HepG2 (cell line): ENCODE measurements around the gene GPD1. TPM values are rescaled to one million over a fixed set of nuclear protein-coding genes. Genes with fewer than 3 reads are reported as not detected.

Experiments used
- ADNP ChIP-seq: sonication (generic); formaldehyde crosslinking; IDR thresholded peaks from 2 replicates; pipeline ENCODE4 v1.4.0; 2020; ENCODE audit warnings: missing genetic modification reagents
- DNMT3B ChIP-seq: conservative IDR thresholded peaks from 2 replicates; pipeline ENCODE4 v1.6.1; 2016; ENCODE audit warnings: missing biosample characterization, control low read depth
- NFKB2 ChIP-seq: sonication (generic); formaldehyde crosslinking; IDR thresholded peaks from 2 replicates; pipeline ENCODE4 v1.4.0; 2020; ENCODE audit warnings: missing genetic modification reagents, borderline replicate concordance
- PAF1 ChIP-seq: IDR thresholded peaks from 2 replicates; pipeline ENCODE4 v1.6.1; 2016; ENCODE audit warnings: missing genetic modification reagents, missing compliant biosample characterization
- RAD21 ChIP-seq: fragments of 450-650 bp; formaldehyde crosslinking; IDR thresholded peaks from 2 replicates; pipeline ENCODE4 v1.5.0; 2020; ENCODE audit warnings: mild to moderate bottlenecking
- RORA ChIP-seq: sonication (generic); formaldehyde crosslinking; IDR thresholded peaks from 2 replicates; pipeline ENCODE4 v1.5.0; 2020; ENCODE audit warnings: mild to moderate bottlenecking, missing genetic modification reagents, moderate library complexity
- SNAI1 ChIP-seq: sonication (generic); formaldehyde crosslinking; IDR thresholded peaks from 2 replicates; pipeline ENCODE4 v1.5.0; 2020; ENCODE audit warnings: mild to moderate bottlenecking, missing genetic modification reagents, borderline replicate concordance
- SNRNP70 ChIP-seq: fragments of 200-400 bp; formaldehyde crosslinking; IDR thresholded peaks from 2 replicates; pipeline ENCODE4 v1.6.1; 2017; ENCODE audit warnings: mild to moderate bottlenecking, low read depth, low read length, moderate library complexity
- ZC3H13 ChIP-seq: sonication (generic); formaldehyde crosslinking; IDR thresholded peaks from 2 replicates; pipeline ENCODE4 v1.8.1; 2023; ENCODE audit warnings: mild to moderate bottlenecking, missing genetic modification reagents, moderate library complexity
- ZMAT3 ChIP-seq: sonication (generic); formaldehyde crosslinking; conservative IDR thresholded peaks from 2 replicates; pipeline ENCODE4 v1.7.0; 2021; ENCODE audit warnings: missing genetic modification reagents
- ZNF230 ChIP-seq: sonication (generic); formaldehyde crosslinking; IDR thresholded peaks from 2 replicates; pipeline ENCODE4 v1.4.0; 2020; ENCODE audit warnings: mild to moderate bottlenecking, missing genetic modification reagents
- ZNF234 ChIP-seq: sonication (generic); formaldehyde crosslinking; conservative IDR thresholded peaks from 2 replicates; pipeline ENCODE4 v1.5.1; 2020; ENCODE audit warnings: mild to moderate bottlenecking, missing genetic modification reagents
- ZNF546 ChIP-seq: sonication (generic); formaldehyde crosslinking; conservative IDR thresholded peaks from 2 replicates; pipeline ENCODE4 v1.8.1; 2023; ENCODE audit warnings: mild to moderate bottlenecking, missing genetic modification reagents
- ZNF619 ChIP-seq: sonication (generic); formaldehyde crosslinking; IDR thresholded peaks from 2 replicates; pipeline ENCODE4 v1.4.0; 2020; ENCODE audit warnings: mild to moderate bottlenecking, missing genetic modification reagents
- ZNF737 ChIP-seq: sonication (generic); formaldehyde crosslinking; IDR thresholded peaks from 2 replicates; pipeline ENCODE4 v1.5.0; 2020; ENCODE audit warnings: missing genetic modification reagents, mild to moderate bottlenecking, borderline replicate concordance
- ZNF891 ChIP-seq: sonication (generic); formaldehyde crosslinking; IDR thresholded peaks from 2 replicates; pipeline ENCODE4 v1.5.0; 2020; ENCODE audit warnings: mild to moderate bottlenecking, missing genetic modification reagents
- polyA plus RNA-seq, 8 experiments: library from polyadenylated mRNA; depleted of rRNA in 3 of 8; stranded (reverse) in 7 of 8; unstranded in 1 of 8; fragments of >200 nt; fragmentation: Illumina TruSeq in 4 of 8; extraction: Trizol in 4 of 8; gene quantifications; 2 replicates each; pipeline versions ENCODE4 v1.2.1 to v1.2.3, GENCODE V29; 2011 to 2016; ENCODE audit warnings: low read depth in 4 of 8, missing spikeins in 1 of 8, mixed read lengths in 1 of 8; ENCODE audit not compliant: insufficient read depth in 1 of 8
- total RNA-seq, 5 experiments: library from RNA; depleted of rRNA; stranded (reverse); fragments of >200 nt; fragmentation: Illumina TruSeq; extraction: Trizol; gene quantifications; 2 replicates each; pipeline ENCODE4 v1.2.3, GENCODE V29; 2016; ENCODE audit warnings: low read depth in 1 of 5
- TF ChIP-seq, protein P1 (sequence below): sonication (generic); formaldehyde crosslinking; IDR thresholded peaks from 2 replicates; pipeline ENCODE4 v1.8.0; 2022; ENCODE audit warnings: mild to moderate bottlenecking, missing genetic modification reagents; ENCODE audit not compliant: insufficient replicate concordance
- TF ChIP-seq, protein P2 (sequence below): sonication (generic); formaldehyde crosslinking; IDR thresholded peaks from 2 replicates; pipeline ENCODE4 v1.4.0; 2020; ENCODE audit warnings: missing genetic modification reagents, borderline replicate concordance
- TF ChIP-seq, protein P3 (sequence below): sonication (generic); formaldehyde crosslinking; IDR thresholded peaks from 2 replicates; pipeline ENCODE4 v1.4.0; 2020; ENCODE audit warnings: mild to moderate bottlenecking, missing genetic modification reagents
- TF ChIP-seq, protein P4 (sequence below): sonication (generic); formaldehyde crosslinking; IDR thresholded peaks from 2 replicates; pipeline ENCODE4 v1.8.1; 2023; ENCODE audit warnings: missing genetic modification reagents, inconsistent platforms, borderline replicate concordance
- TF ChIP-seq, protein P5 (sequence below): IDR thresholded peaks from 2 replicates; pipeline ENCODE4 v1.6.1; 2016
- TF ChIP-seq, protein P6 (sequence below): IDR thresholded peaks from 2 replicates; pipeline ENCODE4 v1.6.1; 2018; ENCODE audit warnings: missing genetic modification reagents

Gene GPD1
- total and polyA plus RNA-seq, 2 of the 13 experiments (the other 11 are each of a cell fraction or from before 2014, with no cell fraction given), result 3.7 to 30.6 TPM

DNA sequence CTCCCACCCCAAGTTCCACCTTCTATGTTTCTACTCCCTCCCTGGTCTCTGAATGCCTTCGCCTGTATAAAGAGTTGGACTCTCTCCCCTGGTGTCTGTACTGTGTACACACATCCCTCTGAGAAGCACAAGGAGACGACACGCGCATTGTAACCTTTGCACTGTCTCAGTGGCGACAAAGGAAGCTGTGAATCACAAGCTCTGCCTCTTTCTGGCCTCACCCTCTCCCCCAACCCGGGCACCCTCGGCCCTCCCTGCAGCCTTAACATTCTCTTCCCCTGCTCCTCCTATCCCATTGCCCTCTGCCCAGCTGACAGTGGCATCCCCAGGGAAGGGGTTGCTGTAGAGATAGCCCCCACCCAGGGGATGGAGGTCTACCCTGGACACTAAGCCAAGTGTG is 21.2 kb upstream of the GPD1 start (continued):
- TF ChIP-seq, protein P1, sequence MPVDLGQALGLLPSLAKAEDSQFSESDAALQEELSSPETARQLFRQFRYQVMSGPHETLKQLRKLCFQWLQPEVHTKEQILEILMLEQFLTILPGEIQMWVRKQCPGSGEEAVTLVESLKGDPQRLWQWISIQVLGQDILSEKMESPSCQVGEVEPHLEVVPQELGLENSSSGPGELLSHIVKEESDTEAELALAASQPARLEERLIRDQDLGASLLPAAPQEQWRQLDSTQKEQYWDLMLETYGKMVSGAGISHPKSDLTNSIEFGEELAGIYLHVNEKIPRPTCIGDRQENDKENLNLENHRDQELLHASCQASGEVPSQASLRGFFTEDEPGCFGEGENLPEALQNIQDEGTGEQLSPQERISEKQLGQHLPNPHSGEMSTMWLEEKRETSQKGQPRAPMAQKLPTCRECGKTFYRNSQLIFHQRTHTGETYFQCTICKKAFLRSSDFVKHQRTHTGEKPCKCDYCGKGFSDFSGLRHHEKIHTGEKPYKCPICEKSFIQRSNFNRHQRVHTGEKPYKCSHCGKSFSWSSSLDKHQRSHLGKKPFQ (CRISPR knock-in tag), result no peak
- no peak for TF ChIP-seq ZNF230
- no peak for TF ChIP-seq SNRNP70
- no peak for TF ChIP-seq ZNF619 (CRISPR knock-in tag)
- TF ChIP-seq, protein P2, sequence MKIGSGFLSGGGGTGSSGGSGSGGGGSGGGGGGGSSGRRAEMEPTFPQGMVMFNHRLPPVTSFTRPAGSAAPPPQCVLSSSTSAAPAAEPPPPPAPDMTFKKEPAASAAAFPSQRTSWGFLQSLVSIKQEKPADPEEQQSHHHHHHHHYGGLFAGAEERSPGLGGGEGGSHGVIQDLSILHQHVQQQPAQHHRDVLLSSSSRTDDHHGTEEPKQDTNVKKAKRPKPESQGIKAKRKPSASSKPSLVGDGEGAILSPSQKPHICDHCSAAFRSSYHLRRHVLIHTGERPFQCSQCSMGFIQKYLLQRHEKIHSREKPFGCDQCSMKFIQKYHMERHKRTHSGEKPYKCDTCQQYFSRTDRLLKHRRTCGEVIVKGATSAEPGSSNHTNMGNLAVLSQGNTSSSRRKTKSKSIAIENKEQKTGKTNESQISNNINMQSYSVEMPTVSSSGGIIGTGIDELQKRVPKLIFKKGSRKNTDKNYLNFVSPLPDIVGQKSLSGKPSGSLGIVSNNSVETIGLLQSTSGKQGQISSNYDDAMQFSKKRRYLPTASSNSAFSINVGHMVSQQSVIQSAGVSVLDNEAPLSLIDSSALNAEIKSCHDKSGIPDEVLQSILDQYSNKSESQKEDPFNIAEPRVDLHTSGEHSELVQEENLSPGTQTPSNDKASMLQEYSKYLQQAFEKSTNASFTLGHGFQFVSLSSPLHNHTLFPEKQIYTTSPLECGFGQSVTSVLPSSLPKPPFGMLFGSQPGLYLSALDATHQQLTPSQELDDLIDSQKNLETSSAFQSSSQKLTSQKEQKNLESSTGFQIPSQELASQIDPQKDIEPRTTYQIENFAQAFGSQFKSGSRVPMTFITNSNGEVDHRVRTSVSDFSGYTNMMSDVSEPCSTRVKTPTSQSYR, result peak; percentile 31; the same call in 1 of the 2 replicates
- TF ChIP-seq ADNP, result no peak
- TF ChIP-seq, protein P3, sequence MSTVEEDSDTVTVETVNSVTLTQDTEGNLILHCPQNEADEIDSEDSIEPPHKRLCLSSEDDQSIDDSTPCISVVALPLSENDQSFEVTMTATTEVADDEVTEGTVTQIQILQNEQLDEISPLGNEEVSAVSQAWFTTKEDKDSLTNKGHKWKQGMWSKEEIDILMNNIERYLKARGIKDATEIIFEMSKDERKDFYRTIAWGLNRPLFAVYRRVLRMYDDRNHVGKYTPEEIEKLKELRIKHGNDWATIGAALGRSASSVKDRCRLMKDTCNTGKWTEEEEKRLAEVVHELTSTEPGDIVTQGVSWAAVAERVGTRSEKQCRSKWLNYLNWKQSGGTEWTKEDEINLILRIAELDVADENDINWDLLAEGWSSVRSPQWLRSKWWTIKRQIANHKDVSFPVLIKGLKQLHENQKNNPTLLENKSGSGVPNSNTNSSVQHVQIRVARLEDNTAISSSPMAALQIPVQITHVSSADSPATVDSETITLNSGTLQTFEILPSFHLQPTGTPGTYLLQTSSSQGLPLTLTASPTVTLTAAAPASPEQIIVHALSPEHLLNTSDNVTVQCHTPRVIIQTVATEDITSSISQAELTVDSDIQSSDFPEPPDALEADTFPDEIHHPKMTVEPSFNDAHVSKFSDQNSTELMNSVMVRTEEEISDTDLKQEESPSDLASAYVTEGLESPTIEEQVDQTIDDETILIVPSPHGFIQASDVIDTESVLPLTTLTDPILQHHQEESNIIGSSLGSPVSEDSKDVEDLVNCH (CRISPR knock-in tag), result no peak
- TF ChIP-seq, protein P4, sequence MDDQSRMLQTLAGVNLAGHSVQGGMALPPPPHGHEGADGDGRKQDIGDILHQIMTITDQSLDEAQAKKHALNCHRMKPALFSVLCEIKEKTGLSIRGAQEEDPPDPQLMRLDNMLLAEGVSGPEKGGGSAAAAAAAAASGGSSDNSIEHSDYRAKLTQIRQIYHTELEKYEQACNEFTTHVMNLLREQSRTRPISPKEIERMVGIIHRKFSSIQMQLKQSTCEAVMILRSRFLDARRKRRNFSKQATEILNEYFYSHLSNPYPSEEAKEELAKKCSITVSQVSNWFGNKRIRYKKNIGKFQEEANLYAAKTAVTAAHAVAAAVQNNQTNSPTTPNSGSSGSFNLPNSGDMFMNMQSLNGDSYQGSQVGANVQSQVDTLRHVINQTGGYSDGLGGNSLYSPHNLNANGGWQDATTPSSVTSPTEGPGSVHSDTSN (CRISPR knock-in tag), result no peak
- TF ChIP-seq ZNF546 (CRISPR knock-in tag), result no peak
- TF ChIP-seq PAF1 (CRISPR knock-in tag), result no peak
- TF ChIP-seq RORA, result no peak
- TF ChIP-seq SNAI1 (CRISPR knock-in tag), result no peak
- TF ChIP-seq ZMAT3 (CRISPR knock-in tag), result no peak
- no peak for TF ChIP-seq ZNF234 (CRISPR knock-in tag)
- TF ChIP-seq RAD21, result no peak
- no peak for TF ChIP-seq NFKB2
- TF ChIP-seq, protein P5, sequence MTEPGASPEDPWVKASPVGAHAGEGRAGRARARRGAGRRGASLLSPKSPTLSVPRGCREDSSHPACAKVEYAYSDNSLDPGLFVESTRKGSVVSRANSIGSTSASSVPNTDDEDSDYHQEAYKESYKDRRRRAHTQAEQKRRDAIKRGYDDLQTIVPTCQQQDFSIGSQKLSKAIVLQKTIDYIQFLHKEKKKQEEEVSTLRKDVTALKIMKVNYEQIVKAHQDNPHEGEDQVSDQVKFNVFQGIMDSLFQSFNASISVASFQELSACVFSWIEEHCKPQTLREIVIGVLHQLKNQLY, result 0 out of 2 replicates have a peak, but pooled peaks have one; percentile 42
- TF ChIP-seq ZNF891, result no peak
- peak; percentile 71; the same call in 1 of the 2 replicates for TF ChIP-seq DNMT3B
- TF ChIP-seq ZNF737 (CRISPR knock-in tag), result no peak
- TF ChIP-seq ZC3H13, result peak; percentile 33; the same call in 1 of the 2 replicates
- TF ChIP-seq, protein P6, sequence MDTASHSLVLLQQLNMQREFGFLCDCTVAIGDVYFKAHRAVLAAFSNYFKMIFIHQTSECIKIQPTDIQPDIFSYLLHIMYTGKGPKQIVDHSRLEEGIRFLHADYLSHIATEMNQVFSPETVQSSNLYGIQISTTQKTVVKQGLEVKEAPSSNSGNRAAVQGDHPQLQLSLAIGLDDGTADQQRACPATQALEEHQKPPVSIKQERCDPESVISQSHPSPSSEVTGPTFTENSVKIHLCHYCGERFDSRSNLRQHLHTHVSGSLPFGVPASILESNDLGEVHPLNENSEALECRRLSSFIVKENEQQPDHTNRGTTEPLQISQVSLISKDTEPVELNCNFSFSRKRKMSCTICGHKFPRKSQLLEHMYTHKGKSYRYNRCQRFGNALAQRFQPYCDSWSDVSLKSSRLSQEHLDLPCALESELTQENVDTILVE (CRISPR knock-in tag), result 0 out of 2 replicates have a peak, but pooled peaks have one; percentile 29
